DOHH2 (cell line): ENCODE results near the gene SNIP1.

ENCODE experiments used
- CTCF ChIP-seq: fragments of 200-600 bp; sonication (generic); IDR thresholded peaks from one replicate; pipeline ENCODE4 v1.5.1; 2014; ENCODE audit warnings: antibody characterized with exemption, mild to moderate bottlenecking, low read depth, low read length; ENCODE audit not compliant: poor library complexity, severe bottlenecking
- EZH2phosphoT487 ChIP-seq: fragments of 200-600 bp; sonication (generic); IDR thresholded peaks from 2 replicates; pipeline ENCODE4 v1.6.1; 2017; ENCODE audit warnings: borderline replicate concordance, mild to moderate bottlenecking, antibody characterized with exemption, low read length, moderate library complexity, mixed read lengths

GRCh38 chr1:37596182-37596667, 42.1 kb upstream of the SNIP1 start:
- TF ChIP-seq CTCF (no peak), EZH2phosphoT487 (no peak)
